Measurements from ENCODE around the gene PFN3. TPM values are rescaled to one million over a fixed set of nuclear protein-coding genes. Genes with fewer than 3 reads are reported as not detected.
A peak's percentile ranks its signal among the peaks of the same experiment; 100 is the strongest.

PFN3 gene
- total and polyA plus RNA-seq, 8 donors, result not detected

DNA sequence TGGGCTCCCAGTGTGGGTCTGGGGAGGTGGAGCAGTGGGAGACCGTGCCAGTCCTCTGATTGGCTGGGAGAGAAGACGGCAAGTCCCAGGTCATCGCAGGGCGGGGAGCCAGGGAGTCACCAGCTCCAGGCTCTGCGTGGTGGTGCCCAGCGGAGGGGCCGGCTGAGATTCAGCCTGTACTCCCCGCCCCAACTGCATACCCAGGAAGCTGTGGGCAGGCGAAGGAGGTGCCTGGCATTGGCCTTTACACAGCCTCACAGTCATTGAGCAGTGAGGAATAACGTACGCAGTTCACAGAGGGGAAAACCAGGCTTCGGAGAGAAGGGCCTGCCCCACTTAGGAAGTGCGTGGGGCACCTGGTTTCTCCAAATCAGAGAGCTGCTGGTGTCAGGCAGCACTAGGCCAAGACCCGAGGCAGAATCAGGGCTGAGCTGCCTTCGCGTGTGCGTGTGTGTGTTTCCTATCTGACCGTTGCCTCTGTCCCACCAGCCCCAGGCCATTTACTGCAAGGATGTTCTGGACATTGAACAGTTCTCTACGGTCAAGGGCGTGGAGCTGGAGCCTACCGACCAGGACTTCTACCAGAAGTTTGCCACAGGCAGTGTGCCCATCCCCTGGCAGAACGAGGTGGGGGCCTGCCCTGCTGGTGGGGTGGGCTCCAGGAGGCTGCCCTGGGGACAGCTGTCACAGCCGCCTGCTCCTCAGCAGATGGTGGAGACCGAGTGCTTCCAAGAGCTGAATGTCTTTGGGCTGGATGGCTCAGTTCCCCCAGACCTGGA, 39.9 kb upstream of the PFN3 start:
- intact Hi-C loops (cut with DNase I), result no loop called here
- Histone ChIP-seq H3K27me3 (no peaks in the 10 kb centered on the region), H3K4me1 (no peaks in the 10 kb centered on the region), H3K36me3 (peaks cover 0 to 3% (median 0%) of the 10 kb centered on the region in 3 donors), H3K27ac (no peak overlapping the region), H3K4me3 (no peak overlapping the region), H3K9me3 (no peaks in the 10 kb centered on the region)
- ATAC-seq, result no peak
- FAIRE-seq, result no peak
- 90% methylated on average over 24 of the region's 24 CpGs for WGBS, 2 donors
- TF ChIP-seq, protein P1, sequence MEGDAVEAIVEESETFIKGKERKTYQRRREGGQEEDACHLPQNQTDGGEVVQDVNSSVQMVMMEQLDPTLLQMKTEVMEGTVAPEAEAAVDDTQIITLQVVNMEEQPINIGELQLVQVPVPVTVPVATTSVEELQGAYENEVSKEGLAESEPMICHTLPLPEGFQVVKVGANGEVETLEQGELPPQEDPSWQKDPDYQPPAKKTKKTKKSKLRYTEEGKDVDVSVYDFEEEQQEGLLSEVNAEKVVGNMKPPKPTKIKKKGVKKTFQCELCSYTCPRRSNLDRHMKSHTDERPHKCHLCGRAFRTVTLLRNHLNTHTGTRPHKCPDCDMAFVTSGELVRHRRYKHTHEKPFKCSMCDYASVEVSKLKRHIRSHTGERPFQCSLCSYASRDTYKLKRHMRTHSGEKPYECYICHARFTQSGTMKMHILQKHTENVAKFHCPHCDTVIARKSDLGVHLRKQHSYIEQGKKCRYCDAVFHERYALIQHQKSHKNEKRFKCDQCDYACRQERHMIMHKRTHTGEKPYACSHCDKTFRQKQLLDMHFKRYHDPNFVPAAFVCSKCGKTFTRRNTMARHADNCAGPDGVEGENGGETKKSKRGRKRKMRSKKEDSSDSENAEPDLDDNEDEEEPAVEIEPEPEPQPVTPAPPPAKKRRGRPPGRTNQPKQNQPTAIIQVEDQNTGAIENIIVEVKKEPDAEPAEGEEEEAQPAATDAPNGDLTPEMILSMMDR (IDR thresholded peaks at IDR 0.05), result no peak
- DNase-seq, result peak in 2 of 6 donors; percentile 25 to 63

GRCh38 chr5:177439518-177440053, 39.1 kb upstream of the PFN3 start:
- 98% methylated on average over 4 of the region's 4 CpGs for WGBS, 2 donors

DNA sequence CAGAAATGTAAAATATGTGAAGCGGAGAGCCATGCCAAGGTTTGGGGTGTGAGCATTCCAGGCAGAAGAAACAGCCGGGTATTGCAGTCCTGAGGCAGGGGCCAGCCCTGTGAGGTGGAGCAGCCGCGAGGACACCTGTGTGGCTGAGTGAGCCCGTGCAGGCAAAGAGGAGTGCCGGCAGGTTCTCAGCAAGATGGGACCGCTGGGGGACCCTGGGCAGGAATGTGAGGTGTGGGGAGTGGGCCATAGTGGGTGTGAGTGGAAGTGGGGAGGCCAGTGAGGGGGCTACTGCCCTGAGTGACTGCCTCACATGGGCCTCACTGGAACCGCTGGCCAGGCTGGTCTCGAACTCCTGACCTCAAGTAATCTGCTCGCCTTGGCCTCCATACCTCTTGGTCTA, 38.0 kb upstream of the PFN3 start:
- FAIRE-seq (no peak), DNase-seq (peak in 3 of 6 donors; percentile 15 to 45 (median 36)), ATAC-seq (no peak)
- H3K4me3 ChIP-seq, result no peak overlapping the region
- intact Hi-C loops (cut with DNase I), result no loop called here
- H3K27me3 ChIP-seq, result no peaks in the 10 kb centered on the region
- TF ChIP-seq, protein P1 (IDR thresholded peaks at IDR 0.05), result no peak
- no peaks in the 10 kb centered on the region for H3K9me3 ChIP-seq
- H3K36me3 ChIP-seq, result peaks cover 0 to 20% (median 4%) of the 10 kb centered on the region in 3 donors
- 95% methylated on average over 10 of the region's 10 CpGs for WGBS, 2 donors
- no peak overlapping the region for H3K27ac ChIP-seq
- no peaks in the 10 kb centered on the region for H3K4me1 ChIP-seq

More at GRCh38 chr5:177439518-177440053, 39.1 kb upstream of the PFN3 start:
- Histone ChIP-seq H3K9me3 (no peaks in the 10 kb centered on the region), H3K4me1 (no peaks in the 10 kb centered on the region), H3K27me3 (no peaks in the 10 kb centered on the region), H3K4me3 (no peak overlapping the region), H3K36me3 (peaks cover 0 to 9% (median 0%) of the 10 kb centered on the region in 3 donors), H3K27ac (no peak overlapping the region)
- FAIRE-seq (no peak), DNase-seq (no peak), ATAC-seq (no peak)
- intact Hi-C loops (cut with DNase I), result no loop called here
- TF ChIP-seq, protein P1 (IDR thresholded peaks at IDR 0.05), result no peak

- Histone ChIP-seq H3K27me3 (no peaks in the 10 kb centered on the region), H3K4me1 (no peaks in the 10 kb centered on the region), H3K9me3 (no peaks in the 10 kb centered on the region), H3K27ac (no peak overlapping the region), H3K4me3 (no peak overlapping the region), H3K36me3 (peaks cover under 1 to 28% (median 9%) of the 10 kb centered on the region in 3 donors)
- DNase-seq, result no peak
- ATAC-seq, result no peak
- TF ChIP-seq, protein P1 (IDR thresholded peaks at IDR 0.05), result no peak
- intact Hi-C loops (cut with DNase I), result no loop called here
- no peak for FAIRE-seq
- 67 to 68% methylated on average over 4 of the region's 4 CpGs for WGBS, 2 donors
Observed at GRCh38 chr5:177437623-177438022, 37.2 kb upstream of the PFN3 start.

Measured in pancreas (tissue), 10 donors.